Suprapubic skin (tissue), 4 donors: ENCODE data around the gene LHFPL4. TPM values are rescaled to one million over a fixed set of nuclear protein-coding genes. Genes with fewer than 3 reads are reported as not detected.

Experiments
- DNase-seq, 2 donors: peaks; one replicate each; pipeline ENCODE4 v3.0.0-alpha.2; 2019; ENCODE audit warnings: low spot score in 2 of 2
- H3K27ac ChIP-seq: fragments of 200-600 bp; sonication (generic); one replicate; pipeline ENCODE4 v1.5.1; 2019
- H3K27me3 ChIP-seq: fragments of 200-600 bp; sonication (generic); one replicate; pipeline ENCODE4 v1.5.1; 2019
- H3K36me3 ChIP-seq: fragments of 200-600 bp; sonication (generic); one replicate; pipeline ENCODE4 v1.5.1; 2019
- H3K4me1 ChIP-seq: fragments of 200-600 bp; sonication (generic); one replicate; pipeline ENCODE4 v1.5.1; 2019
- H3K4me3 ChIP-seq: fragments of 200-600 bp; sonication (generic); one replicate; pipeline ENCODE4 v1.5.1; 2019; ENCODE audit warnings: mild to moderate bottlenecking
- H3K9me3 ChIP-seq: fragments of 200-600 bp; sonication (generic); one replicate; pipeline ENCODE4 v1.5.1; 2019
- CTCF ChIP-seq, 2 donors: fragments of 200-600 bp in 1 of 2; fragments of 450-650 bp in 1 of 2; sonication (generic) in 1 of 2; IDR thresholded peaks; one replicate each; pipeline ENCODE4 v1.5.1; 2016 to 2019; ENCODE audit warnings: antibody characterized with exemption in 2 of 2, mild to moderate bottlenecking in 1 of 2, moderate library complexity in 1 of 2
- EP300 ChIP-seq: sonication (generic); formaldehyde crosslinking; IDR thresholded peaks from one replicate; pipeline ENCODE4 v1.6.1; 2017; ENCODE audit warnings: antibody characterized with exemption
- POLR2A ChIP-seq, 2 donors: fragments of 450-650 bp; IDR thresholded peaks; one replicate each; pipeline ENCODE4 v1.6.1; 2017; ENCODE audit warnings: antibody characterized with exemption in 2 of 2, mild to moderate bottlenecking in 2 of 2, moderate library complexity in 2 of 2
- POLR2AphosphoS5 ChIP-seq, 3 donors: sonication (generic); formaldehyde crosslinking; IDR thresholded peaks; one replicate each; pipeline ENCODE4 v1.6.1; 2017; ENCODE audit warnings: antibody characterized with exemption in 3 of 3
- WGBS: methylation state at CpG from one replicate; pipeline ENCODE4 v1.1.5; 2018; 5-methylcytosine and 5-hydroxymethylcytosine counted together
- total RNA-seq, 4 donors: library from RNA; depleted of rRNA; stranded (reverse); fragments of >200 nt; gene quantifications; one replicate each; pipeline ENCODE4 v1.1.0, GENCODE V29; 2016

The LHFPL4 gene
- total RNA-seq, 4 donors from 2014 or later = 0.19 TPM; not detected in 3

DNA sequence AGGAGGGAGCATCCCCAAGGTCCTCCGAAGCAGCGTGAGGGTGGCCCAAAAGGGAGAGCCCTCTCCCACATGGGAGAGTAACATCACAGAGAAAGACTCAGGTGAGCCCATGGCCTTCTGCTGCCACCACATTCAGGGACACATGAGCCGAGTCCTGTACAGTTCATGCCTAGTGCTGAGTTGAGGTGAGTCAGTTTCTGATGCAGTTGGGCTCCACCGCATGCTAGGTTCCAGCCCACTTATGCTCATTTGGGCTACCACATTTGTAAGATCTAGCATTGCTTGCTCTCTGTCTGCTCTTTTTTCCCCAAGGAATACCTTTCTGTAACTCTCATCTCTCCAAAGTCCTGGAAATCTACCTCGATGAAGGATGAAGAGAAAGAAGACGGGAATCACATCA is 79.1 kb downstream of the LHFPL4 start:
- no peak for DNase-seq
- H3K4me1 ChIP-seq = no peaks in the 10 kb centered on the region
- H3K4me3 ChIP-seq = no peak overlapping the region
- no peak overlapping the region for H3K27ac ChIP-seq
- no peaks in the 10 kb centered on the region for H3K27me3 ChIP-seq
- no peaks in the 10 kb centered on the region for H3K9me3 ChIP-seq
- peaks cover 96% of the 10 kb centered on the region for H3K36me3 ChIP-seq
- TF ChIP-seq CTCF (IDR thresholded peaks at IDR 0.05) (no peak), POLR2AphosphoS5 (IDR thresholded peaks at IDR 0.05) (no peak), POLR2A (IDR thresholded peaks at IDR 0.05) (no peak), EP300 (no peak)
- 93% methylated on average over 6 of the region's 6 CpGs for whole genome bisulfite sequencing

DNA sequence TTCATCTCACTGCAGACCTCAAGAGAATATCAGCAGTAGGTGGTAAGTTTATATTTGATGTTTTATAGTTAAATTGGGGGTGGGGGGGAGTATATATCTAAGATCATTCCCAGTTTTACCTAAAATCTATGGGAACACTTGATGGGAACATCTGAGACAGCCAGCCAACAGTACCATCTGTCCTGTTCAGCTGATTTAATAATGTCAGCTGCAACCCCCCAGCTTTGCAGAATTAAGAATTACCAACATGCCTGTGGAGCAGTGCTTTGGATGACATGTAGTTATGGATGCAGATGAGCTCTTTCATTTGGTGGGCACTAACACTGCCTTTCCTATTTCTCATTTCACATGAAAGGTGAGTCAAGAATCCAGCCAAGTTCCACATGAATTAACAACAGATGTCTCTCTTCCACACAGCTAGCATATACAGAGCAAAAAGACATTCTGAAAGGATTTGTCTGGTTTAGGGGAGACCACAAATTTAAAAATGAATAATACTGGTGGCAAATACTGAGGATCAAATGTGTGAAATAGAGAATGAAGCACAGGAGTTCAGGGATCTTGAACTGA is 80.0 kb downstream of the LHFPL4 start:
- Histone ChIP-seq H3K4me3 (no peak overlapping the region), H3K27ac (no peak overlapping the region), H3K4me1 (no peaks in the 10 kb centered on the region), H3K9me3 (no peaks in the 10 kb centered on the region), H3K27me3 (no peaks in the 10 kb centered on the region), H3K36me3 (peaks cover 98% of the 10 kb centered on the region)
- TF ChIP-seq EP300 = no peak
- no peak for TF ChIP-seq POLR2A (IDR thresholded peaks at IDR 0.05)
- no peak for TF ChIP-seq CTCF (IDR thresholded peaks at IDR 0.05)
- no peak for TF ChIP-seq POLR2AphosphoS5 (IDR thresholded peaks at IDR 0.05)
- no peak for DNase-seq

DNA sequence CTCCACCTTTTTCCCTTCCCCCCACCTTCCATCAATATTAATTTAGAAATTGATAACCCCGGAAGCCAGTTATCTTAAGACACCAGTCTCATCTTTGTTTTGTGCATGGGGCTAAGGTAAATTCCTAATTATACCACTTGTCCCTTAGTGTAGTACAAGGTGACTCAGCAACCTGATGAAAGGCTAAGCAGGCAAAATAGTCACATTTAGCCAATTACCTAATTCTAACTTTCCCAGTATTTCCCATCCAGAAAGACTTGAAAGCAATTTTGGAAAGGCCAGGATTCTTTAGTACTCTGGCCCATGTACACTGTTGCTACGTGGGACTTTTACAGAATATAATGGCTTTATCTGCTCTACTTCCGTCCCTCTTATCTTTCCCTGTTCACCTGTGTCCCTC is 83.6 kb downstream of the LHFPL4 start:
- no peak overlapping the region for H3K27ac ChIP-seq
- peaks cover 99% of the 10 kb centered on the region for H3K36me3 ChIP-seq
- WGBS = 96% methylated on average over 3 of the region's 3 CpGs
- no peaks in the 10 kb centered on the region for H3K4me1 ChIP-seq
- H3K4me3 ChIP-seq = no peak overlapping the region
- no peaks in the 10 kb centered on the region for H3K9me3 ChIP-seq
- no peak for DNase-seq
- TF ChIP-seq POLR2AphosphoS5 (IDR thresholded peaks at IDR 0.05) (no peak), CTCF (IDR thresholded peaks at IDR 0.05) (no peak), EP300 (no peak), POLR2A (IDR thresholded peaks at IDR 0.05) (no peak)
- no peaks in the 10 kb centered on the region for H3K27me3 ChIP-seq

DNA sequence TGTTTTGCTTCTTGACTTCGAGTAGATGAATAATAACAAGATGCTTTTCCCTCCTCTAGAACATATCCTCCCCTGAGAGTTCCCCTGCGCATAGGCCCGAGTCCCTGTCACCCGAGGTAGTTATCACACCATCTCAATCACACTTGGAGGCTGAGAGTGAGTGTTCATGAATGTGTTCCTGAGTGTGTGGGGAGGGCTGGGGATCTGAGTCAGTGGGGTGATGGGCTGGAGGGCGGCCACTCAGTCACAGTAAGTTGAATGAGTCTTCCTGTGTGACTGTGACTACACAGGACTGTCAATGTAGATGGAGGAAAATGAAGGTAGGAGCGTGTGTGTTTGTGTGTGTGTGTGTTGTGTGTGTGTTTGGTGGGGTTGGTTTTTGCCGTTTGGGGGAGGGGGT is 85.2 kb downstream of the LHFPL4 start:
- H3K36me3 ChIP-seq = peaks cover 99% of the 10 kb centered on the region
- no peaks in the 10 kb centered on the region for H3K27me3 ChIP-seq
- H3K4me1 ChIP-seq = no peaks in the 10 kb centered on the region
- H3K9me3 ChIP-seq = no peaks in the 10 kb centered on the region
- no peak for DNase-seq
- no peak overlapping the region for H3K27ac ChIP-seq
- 87% methylated on average over 7 of the region's 7 CpGs for WGBS
- TF ChIP-seq CTCF (IDR thresholded peaks at IDR 0.05) (no peak), POLR2A (IDR thresholded peaks at IDR 0.05) (no peak), EP300 (no peak), POLR2AphosphoS5 (IDR thresholded peaks at IDR 0.05) (no peak)
- H3K4me3 ChIP-seq = no peak overlapping the region

DNA sequence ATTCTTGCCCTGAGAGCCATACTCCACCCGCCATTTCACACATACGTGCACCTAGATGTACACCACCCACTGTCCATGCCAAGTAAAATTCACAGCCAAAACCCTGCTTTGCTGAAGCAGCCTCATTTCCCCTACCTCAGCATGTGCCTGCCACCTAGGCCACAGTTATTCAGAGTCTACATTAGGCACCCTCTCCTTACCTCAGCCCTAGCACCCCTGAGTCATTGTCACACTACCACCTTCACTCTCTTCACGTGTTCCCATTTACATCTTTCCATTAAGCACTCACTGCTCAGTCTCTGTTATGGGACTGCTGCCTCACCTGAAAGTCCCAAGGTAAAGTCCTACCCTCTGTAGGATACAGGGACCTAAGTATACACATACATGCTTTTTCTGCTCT is 86.2 kb downstream of the LHFPL4 start:
- H3K36me3 ChIP-seq = peaks cover 98% of the 10 kb centered on the region

More for the DNA sequence above, 86.2 kb downstream of the LHFPL4 start:
- H3K27me3 ChIP-seq = no peaks in the 10 kb centered on the region
- H3K4me3 ChIP-seq = no peak overlapping the region
- H3K4me1 ChIP-seq = no peaks in the 10 kb centered on the region
- DNase-seq = no peak
- WGBS = 91% methylated on average over 3 of the region's 3 CpGs
- H3K9me3 ChIP-seq = no peaks in the 10 kb centered on the region
- no peak for TF ChIP-seq POLR2AphosphoS5 (IDR thresholded peaks at IDR 0.05)
- TF ChIP-seq CTCF (IDR thresholded peaks at IDR 0.05) = no peak
- no peak for TF ChIP-seq POLR2A (IDR thresholded peaks at IDR 0.05)
- TF ChIP-seq EP300 = no peak
- no peak overlapping the region for H3K27ac ChIP-seq
